GM06990 (cell line): Measurements from ENCODE around the gene PDZD2.

Source experiments
- DNase-seq: peaks from one replicate; pipeline ENCODE4 v3.0.0-alpha.2; 2011; ENCODE audit not compliant: insufficient read length; ENCODE audit errors: extremely low read depth
- H3K27me3 ChIP-seq: replicated peaks from 2 replicates; pipeline ENCODE4 v1.6.0; 2011; ENCODE audit warnings: low read length; ENCODE audit not compliant: control insufficient read depth, insufficient read depth
- H3K36me3 ChIP-seq: 2 replicates; pipeline ENCODE4 v1.5.1; 2011; ENCODE audit warnings: low read length; ENCODE audit not compliant: control insufficient read depth, insufficient read depth
- H3K4me3 ChIP-seq: replicated peaks from 2 replicates; pipeline ENCODE4 v1.5.1; 2011; ENCODE audit warnings: low read depth, mild to moderate bottlenecking, control low read depth, low read length
- CTCF ChIP-seq: IDR thresholded peaks from 2 replicates; pipeline ENCODE4 v1.5.1; 2011; ENCODE audit warnings: low read length, control low read depth, mild to moderate bottlenecking, inconsistent platforms; ENCODE audit not compliant: insufficient read depth, poor library complexity, severe bottlenecking

PDZD2 gene

GRCh38 chr5:32123889-32124676 is 485.2 kb downstream of the PDZD2 start:
- DNase-seq: no peak
- TF ChIP-seq CTCF: no peak
- Histone ChIP-seq H3K36me3 (peaks cover 9% of the 10 kb centered on the region), H3K27me3 (no peaks in the 10 kb centered on the region), H3K4me3 (no peak overlapping the region)

- Histone ChIP-seq H3K36me3 (peaks cover 9% of the 10 kb centered on the region), H3K4me3 (no peak overlapping the region), H3K27me3 (no peaks in the 10 kb centered on the region)
- no peak for DNase-seq
- no peak for TF ChIP-seq CTCF
Observed at GRCh38 chr5:32126691-32127090, 487.8 kb downstream of the PDZD2 start.

GRCh38 chr5:32127711-32128110 is 488.8 kb downstream of the PDZD2 start:
- Histone ChIP-seq H3K36me3 (peaks cover 8% of the 10 kb centered on the region), H3K4me3 (no peak overlapping the region), H3K27me3 (no peaks in the 10 kb centered on the region)
- no peak for DNase-seq
- no peak for TF ChIP-seq CTCF

- peaks cover 10% of the 10 kb centered on the region for H3K36me3 ChIP-seq
- no peaks in the 10 kb centered on the region for H3K27me3 ChIP-seq
- H3K4me3 ChIP-seq: no peak overlapping the region
- no peak for TF ChIP-seq CTCF
- DNase-seq: no peak
Observed at GRCh38 chr5:32129074-32129598, 490.2 kb downstream of the PDZD2 start.

- no peak for DNase-seq
- Histone ChIP-seq H3K36me3 (peaks cover 11% of the 10 kb centered on the region), H3K4me3 (no peak overlapping the region), H3K27me3 (no peaks in the 10 kb centered on the region)
- TF ChIP-seq CTCF: no peak
Observed at GRCh38 chr5:32130865-32131264, 491.9 kb downstream of the PDZD2 start.

- peaks cover 10% of the 10 kb centered on the region for H3K36me3 ChIP-seq
- DNase-seq: no peak
- H3K4me3 ChIP-seq: no peak overlapping the region
- no peak for TF ChIP-seq CTCF
- no peaks in the 10 kb centered on the region for H3K27me3 ChIP-seq
Observed at GRCh38 chr5:32131604-32132003, 492.7 kb downstream of the PDZD2 start.
